Measurements from ENCODE around the gene RPL18A. TPM values are rescaled to one million over a fixed set of nuclear protein-coding genes. Genes with fewer than 3 reads are reported as not detected.

The RPL18A gene
- total RNA-seq, 1 donor from 2014 or later = 1,265 TPM

DNA sequence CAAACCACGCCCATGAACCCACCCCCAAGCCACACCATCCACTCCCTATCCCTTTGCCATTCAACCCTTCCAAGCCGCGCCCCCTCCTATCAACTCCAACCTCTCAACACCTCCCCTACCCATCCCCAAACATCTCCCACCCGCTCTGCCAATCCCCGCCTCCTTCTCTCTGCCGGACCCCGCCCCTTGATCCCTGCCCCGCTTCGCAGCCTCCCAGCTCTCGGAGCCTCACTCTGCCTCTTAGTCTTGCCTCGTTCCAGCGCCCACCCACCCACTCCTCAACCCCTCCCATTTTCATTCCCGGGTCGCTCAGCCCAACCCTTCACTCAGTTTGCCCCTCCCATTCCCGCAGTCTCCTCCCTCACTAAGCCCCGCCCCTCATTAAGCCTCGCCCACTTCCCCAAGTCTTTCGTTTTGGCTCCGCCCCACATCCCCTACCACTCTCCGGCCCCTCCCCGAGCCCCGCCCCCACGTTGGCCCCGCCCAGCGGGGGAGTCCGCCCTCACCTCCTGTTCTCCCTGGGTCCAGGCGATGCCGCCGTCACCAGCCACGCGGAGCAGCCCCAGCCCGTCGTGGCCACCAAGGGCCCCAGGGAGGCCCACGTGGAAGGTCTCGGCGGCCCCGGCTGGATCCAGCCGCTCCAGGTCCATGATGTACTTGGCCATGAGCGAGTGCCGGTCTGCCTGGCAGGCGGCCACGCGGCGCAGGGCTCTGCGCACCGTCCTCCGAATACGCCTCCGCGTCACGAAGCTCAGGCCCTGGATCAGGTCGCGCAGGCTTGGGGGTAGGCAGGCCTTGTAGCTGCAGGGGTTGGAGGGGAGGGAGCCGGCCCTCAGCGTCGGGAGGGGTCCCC, 17.7 kb upstream of the RPL18A start:
- peak; percentile 25 to 61 for DNase-seq (ENCODE audit: low read depth in 2 of 2)

DNA sequence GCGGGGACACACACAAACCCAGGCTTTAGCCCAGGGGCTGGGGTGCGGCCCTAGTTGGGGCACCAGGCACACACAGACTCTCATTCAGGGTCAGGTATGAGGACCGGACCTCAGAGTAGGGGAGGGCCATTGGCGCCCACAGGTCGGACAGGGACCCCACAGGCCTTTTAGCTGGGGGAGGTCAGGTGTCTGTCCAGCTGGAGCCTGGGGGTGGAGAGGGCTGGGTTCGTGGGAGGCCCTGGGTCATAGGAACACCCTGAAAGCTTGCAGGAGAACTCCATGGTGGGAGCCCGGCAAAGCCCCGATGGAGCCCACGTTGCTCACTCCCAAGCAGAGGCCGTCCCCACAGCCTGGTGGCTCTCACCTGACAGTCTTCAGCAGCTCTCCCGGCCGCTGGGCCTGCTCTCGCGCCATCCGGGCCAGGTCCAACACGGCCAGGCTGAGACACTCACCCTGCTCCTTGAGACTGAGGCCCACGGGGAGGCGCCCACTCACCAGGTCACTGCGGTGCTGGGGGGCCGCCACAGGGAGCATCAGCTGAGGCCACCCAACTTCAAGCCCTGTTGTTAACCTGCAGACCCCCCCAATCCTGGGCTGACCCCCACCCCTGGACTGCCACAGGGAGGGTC, 16.9 kb upstream of the RPL18A start:
- DNase-seq (ENCODE audit: low read depth in 2 of 2) = no peak

DNA sequence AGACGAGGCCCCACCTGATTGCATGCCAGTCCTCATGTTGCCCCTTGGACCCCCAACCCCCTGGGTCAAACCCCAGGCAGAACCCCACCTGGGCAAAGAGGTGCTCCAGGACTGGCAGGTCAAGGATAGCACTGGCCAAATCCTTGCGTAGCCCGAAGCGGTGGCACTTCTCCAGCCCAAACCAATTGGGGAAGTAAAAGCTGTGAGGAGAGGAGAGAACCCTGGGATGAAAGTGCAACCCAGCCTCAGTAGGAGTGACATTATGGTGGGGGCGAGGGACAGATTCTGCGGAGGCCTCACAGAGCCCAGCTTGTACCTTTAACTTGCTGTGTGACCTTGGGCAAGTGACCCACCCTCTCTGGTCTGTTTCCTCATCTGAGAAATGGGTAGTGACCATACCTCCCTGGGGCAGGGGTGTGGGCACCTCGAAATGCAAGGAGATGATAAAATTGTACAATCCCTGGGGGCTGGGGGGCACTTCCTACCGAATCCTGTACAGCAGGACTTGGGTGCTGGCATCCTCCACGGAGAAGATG, 16.4 kb upstream of the RPL18A start:
- DNase-seq (ENCODE audit: low read depth in 2 of 2) = no peak

DNA sequence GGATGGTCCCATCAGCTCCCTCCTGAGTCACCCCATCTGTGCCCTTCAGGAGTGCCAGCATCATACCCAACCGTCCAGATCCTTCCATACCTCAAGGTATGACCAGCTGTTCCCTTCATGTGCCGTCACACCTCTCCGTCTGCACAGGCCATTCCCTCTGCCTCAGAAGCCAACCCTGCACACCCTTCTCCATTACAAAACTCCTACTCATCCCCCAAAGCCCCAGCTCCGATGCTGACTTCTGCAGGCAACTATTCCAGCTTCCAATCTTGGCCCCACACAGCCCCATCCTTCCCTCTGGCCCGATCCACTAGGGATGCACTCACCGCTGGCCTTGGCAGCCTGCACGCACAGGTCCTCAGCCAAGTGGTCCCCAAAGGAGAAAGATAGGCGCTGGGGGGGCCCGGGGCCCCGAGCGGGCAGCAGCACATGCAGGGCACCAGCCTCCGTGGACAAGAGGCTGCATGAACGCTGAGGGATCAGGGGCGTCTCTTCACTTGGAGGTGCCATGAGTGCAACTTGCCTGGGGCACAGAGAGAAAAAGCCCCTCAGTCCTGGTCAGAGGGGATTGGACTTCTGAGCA, 15.7 kb upstream of the RPL18A start:
- no peak for DNase-seq (ENCODE audit: low read depth in 2 of 2)

- DNase-seq (ENCODE audit: low read depth in 2 of 2) = no peak
Observed at GRCh38 chr19:17846146-17846545, 13.6 kb upstream of the RPL18A start.

- peak in 1 of 2 donors; percentile 64 for DNase-seq (ENCODE audit: low read depth in 2 of 2)
Observed at GRCh38 chr19:17847538-17848366, 12.0 kb upstream of the RPL18A start, which contains the start of gene JAK3. JAK3 (minus strand) TSS chr19:17847982; CDS start chr19:17844417, 3,565 bp downstream.

- no peak for DNase-seq (ENCODE audit: low read depth in 2 of 2)
Observed at GRCh38 chr19:17848595-17849292, 11.0 kb upstream of the RPL18A start.

- no peak for DNase-seq (ENCODE audit: low read depth in 2 of 2)
Observed at GRCh38 chr19:17854061-17854460, 5.6 kb upstream of the RPL18A start.

DNA sequence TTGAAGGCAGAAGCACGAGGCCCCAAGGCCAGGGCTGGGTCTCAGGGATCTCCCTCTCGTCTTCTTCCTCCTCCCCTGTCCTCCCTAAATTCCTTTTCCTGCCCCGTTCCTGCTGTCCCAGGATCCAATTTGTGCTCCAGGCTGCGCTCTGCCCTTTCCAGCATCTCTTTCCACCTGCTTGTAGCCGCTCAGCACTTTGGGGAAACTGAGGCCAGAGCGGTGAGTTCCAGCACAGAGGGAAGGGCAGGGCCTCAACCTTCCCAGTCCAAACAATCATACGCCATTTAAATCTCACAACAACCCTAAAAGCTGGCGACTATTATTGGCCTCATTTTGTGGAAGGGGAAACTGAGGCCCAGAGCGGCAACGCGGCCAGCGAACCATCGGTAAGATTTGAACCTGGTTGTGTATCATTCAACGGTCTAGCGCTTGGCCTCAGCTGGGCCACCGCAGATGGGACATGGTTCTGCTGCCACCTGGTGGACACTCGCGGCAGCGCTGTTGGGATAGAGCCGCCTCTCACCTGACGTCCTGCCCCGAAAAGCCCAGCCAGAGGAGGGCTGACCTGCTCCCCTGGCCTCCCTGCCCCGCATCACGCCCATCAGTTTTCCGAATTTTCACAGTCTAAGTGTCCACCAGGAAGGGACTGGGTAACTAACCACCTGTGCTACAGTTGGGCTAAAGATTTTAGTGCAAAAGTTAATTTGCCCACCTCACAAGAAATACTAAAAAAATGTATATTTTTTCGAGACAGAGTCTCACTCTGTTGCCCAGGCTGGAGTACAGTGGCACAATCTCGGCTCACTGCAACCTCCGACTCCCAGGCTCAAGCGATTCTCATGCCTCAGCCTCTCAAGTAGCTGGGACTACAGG, 4.2 kb upstream of the RPL18A start:
- peak; percentile 37 to 67 for DNase-seq (ENCODE audit: low read depth in 2 of 2)

GRCh38 chr19:17860331-17860992, 752 bp downstream of the RPL18A start:
- peak in 1 of 2 donors; percentile 40 for DNase-seq (ENCODE audit: low read depth in 2 of 2)

DNA sequence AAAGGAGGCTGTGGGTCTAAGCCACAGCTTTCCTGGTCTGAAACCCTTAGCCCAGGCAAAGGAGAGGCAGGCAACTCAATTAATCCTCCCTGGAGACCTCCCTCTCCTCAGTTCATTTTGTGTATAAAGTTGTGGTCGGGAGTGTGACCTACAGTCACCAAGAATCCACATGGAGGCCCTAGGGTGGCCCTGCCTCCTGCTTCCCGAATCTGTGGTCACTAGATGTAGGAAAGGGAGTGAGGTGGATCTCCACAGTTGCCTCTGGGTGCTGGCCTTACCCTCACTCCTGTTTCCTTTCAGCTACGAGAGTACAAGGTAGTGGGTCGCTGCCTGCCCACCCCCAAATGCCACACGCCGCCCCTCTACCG, 1.3 kb downstream of the RPL18A start:
- no peak for DNase-seq (ENCODE audit: low read depth in 2 of 2)

DNA sequence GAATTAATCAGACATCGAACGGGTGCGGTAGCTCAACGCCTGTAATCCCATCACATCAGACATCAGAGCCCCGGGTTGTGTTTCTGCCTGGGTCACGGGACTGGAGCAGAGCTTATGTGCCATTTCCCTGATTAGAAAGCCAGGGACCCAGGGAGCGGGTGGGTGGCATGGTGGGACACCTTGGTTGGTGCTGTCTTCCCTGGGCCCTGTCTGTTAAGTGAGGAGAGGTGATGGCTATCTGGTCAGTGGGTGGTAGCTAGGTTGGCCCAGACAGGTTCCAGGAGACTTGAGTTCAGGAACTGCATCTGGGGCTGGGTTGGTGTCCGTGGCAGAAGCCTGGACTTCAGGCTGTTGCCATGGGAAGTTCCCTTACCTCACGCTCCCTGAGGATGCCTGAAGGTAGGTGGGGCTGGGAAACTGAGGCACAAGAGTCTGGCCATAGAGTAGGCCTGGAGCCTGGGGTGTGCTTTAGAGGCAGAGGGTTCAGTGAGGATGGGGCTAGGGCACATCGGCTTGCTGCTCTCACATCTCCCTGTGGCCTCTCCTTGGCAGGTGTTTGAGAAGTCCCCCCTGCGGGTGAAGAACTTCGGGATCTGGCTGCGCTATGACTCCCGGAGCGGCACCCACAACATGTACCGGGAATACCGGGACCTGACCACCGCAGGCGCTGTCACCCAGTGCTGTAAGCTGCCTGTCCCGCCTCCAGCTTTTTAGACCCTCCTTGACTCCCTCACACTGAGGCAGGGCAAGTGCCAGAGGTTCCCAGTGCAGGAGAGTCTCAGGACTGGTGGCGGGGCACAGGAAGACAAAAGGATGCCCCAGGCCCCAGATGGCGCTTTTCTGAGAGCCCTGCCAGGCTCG, 2.1 kb downstream of the RPL18A start:
- no peak for DNase-seq (ENCODE audit: low read depth in 2 of 2)

GRCh38 chr19:17862711-17863519, 3.2 kb downstream of the RPL18A start:
- DNase-seq (ENCODE audit: low read depth in 2 of 2) = no peak

GRCh38 chr19:17863520-17864182, 3.9 kb downstream of the RPL18A start:
- DNase-seq (ENCODE audit: low read depth in 2 of 2) = no peak

DNA sequence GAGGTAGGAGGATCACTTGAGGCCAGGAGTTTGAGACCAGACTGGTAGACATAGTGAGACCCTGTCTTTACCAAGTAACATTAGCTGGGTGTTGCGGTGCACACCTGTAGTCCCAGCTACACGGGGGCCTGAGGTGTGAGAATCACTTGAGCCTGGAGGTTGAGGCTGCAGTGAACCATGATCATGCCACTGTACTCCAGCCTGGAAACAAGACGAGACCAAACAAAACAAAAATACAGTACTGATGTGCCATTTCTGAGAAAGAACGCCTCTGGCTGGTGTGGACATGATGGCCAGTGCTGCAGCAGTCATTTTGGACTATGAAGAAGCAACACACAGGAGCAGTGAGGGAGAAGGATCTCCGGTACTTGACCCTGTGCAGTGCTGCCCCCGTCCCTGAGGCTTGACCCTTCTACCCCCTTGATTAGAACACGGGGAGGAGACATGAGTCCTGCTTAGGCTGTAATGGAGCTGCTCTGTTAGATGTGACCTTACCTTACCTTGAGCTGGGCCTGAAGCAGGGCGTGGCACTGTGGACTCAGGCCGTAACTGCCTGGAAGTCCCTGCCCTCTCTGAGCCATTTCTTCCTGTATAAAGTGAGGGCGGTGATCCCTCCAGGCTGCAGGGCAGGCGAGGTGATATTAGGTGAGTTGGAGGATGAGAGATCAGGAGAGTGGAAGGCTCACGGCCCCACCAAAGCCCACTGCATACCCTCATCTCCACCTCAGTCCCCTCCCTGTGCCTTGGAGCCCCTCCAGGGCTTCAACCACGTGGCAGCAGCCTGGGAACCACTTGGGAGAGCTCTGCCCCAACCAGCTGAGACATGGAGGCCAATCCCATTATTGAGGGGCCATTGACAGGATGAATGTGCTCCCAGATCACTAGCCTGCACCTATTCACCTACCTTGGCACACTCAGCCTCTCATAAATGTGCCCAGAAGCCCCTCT, 5.9 kb downstream of the RPL18A start:
- DNase-seq (ENCODE audit: low read depth in 2 of 2) = no peak

All from dermis microvascular lymphatic vessel endothelial cell (primary cell).